ENCODE measurements around the gene CD300A. TPM values are rescaled to one million over a fixed set of nuclear protein-coding genes. Genes with fewer than 3 reads are reported as not detected.

The CD300A gene
- total RNA-seq, 1 donor from 2014 or later = not detected

- peaks cover 13% of the 10 kb centered on the region for H3K27me3 Mint-ChIP-seq (ENCODE audit: unreplicated experiment)
- H3K4me1 Mint-ChIP-seq (ENCODE audit: unreplicated experiment) = peaks cover 8% of the 10 kb centered on the region
- no peak overlapping the region for H3K27ac Mint-ChIP-seq (ENCODE audit: unreplicated experiment)
- no peak for TF ChIP-seq CTCF (IDR thresholded peaks at IDR 0.05; ENCODE audit: unreplicated experiment)
- no peaks in the 10 kb centered on the region for H3K9me3 Mint-ChIP-seq (ENCODE audit: unreplicated experiment)
- no peak overlapping the region for H3K4me3 Mint-ChIP-seq (ENCODE audit: unreplicated experiment)
- DNase-seq (ENCODE audit: low spot score) = no peak
- H3K36me3 Mint-ChIP-seq (ENCODE audit: low read depth, unreplicated experiment) = peaks cover 8% of the 10 kb centered on the region
Measured at GRCh38 chr17:74450925-74451403, 15.5 kb upstream of the CD300A start.

GRCh38 chr17:74451557-74451956 lies 14.9 kb upstream of the CD300A start:
- H3K27ac Mint-ChIP-seq (ENCODE audit: unreplicated experiment) = no peak overlapping the region

GRCh38 chr17:74452033-74452840 lies 14.2 kb upstream of the CD300A start:
- Mint-ChIP-seq H3K36me3 (ENCODE audit: low read depth, unreplicated experiment) (peaks cover 8% of the 10 kb centered on the region), H3K27me3 (ENCODE audit: unreplicated experiment) (peaks cover 11% of the 10 kb centered on the region), H3K4me1 (ENCODE audit: unreplicated experiment) (peaks cover 8% of the 10 kb centered on the region), H3K27ac (ENCODE audit: unreplicated experiment) (no peak overlapping the region), H3K9me3 (ENCODE audit: unreplicated experiment) (no peaks in the 10 kb centered on the region), H3K4me3 (ENCODE audit: unreplicated experiment) (no peak overlapping the region)
- no peak for TF ChIP-seq CTCF (IDR thresholded peaks at IDR 0.05; ENCODE audit: unreplicated experiment)
- no peak for DNase-seq (ENCODE audit: low spot score)

More at GRCh38 chr17:74451557-74451956, 14.9 kb upstream of the CD300A start:
- H3K27me3 Mint-ChIP-seq (ENCODE audit: unreplicated experiment) = peaks cover 11% of the 10 kb centered on the region
- no peaks in the 10 kb centered on the region for H3K9me3 Mint-ChIP-seq (ENCODE audit: unreplicated experiment)
- H3K36me3 Mint-ChIP-seq (ENCODE audit: low read depth, unreplicated experiment) = peaks cover 8% of the 10 kb centered on the region
- H3K4me3 Mint-ChIP-seq (ENCODE audit: unreplicated experiment) = no peak overlapping the region
- TF ChIP-seq CTCF (IDR thresholded peaks at IDR 0.05; ENCODE audit: unreplicated experiment) = no peak
- no peak for DNase-seq (ENCODE audit: low spot score)
- peaks cover 8% of the 10 kb centered on the region for H3K4me1 Mint-ChIP-seq (ENCODE audit: unreplicated experiment)

- no peak for TF ChIP-seq CTCF (IDR thresholded peaks at IDR 0.05; ENCODE audit: unreplicated experiment)
- DNase-seq (ENCODE audit: low spot score) = no peak
- no peak overlapping the region for H3K4me3 Mint-ChIP-seq (ENCODE audit: unreplicated experiment)
- peaks cover 8% of the 10 kb centered on the region for H3K4me1 Mint-ChIP-seq (ENCODE audit: unreplicated experiment)
- peaks cover 4% of the 10 kb centered on the region for H3K36me3 Mint-ChIP-seq (ENCODE audit: low read depth, unreplicated experiment)
- H3K9me3 Mint-ChIP-seq (ENCODE audit: unreplicated experiment) = no peaks in the 10 kb centered on the region
- peaks cover 11% of the 10 kb centered on the region for H3K27me3 Mint-ChIP-seq (ENCODE audit: unreplicated experiment)
- H3K27ac Mint-ChIP-seq (ENCODE audit: unreplicated experiment) = no peak overlapping the region
Measured at GRCh38 chr17:74452841-74453661, 13.4 kb upstream of the CD300A start.
